WERI-Rb-1 (cell line): ENCODE results near the gene WSCD1.

Experiments used
- DNase-seq: peaks from one replicate; pipeline ENCODE4 v3.0.0-alpha.2; 2020
- H3K27ac ChIP-seq: fragments of 250-450 bp; sonication (Bioruptor Pico); 2 replicates; pipeline ENCODE4 v1.5.1; 2020; ENCODE audit warnings: mild to moderate bottlenecking, moderate library complexity
- H3K27me3 ChIP-seq: fragments of 250-450 bp; sonication (Bioruptor Pico); 2 replicates; pipeline ENCODE4 v1.5.1; 2021; ENCODE audit warnings: mild to moderate bottlenecking, low read depth, moderate library complexity; ENCODE audit not compliant: insufficient read depth, severe bottlenecking
- H3K36me3 ChIP-seq: fragments of 250-450 bp; sonication (Bioruptor Pico); 2 replicates; pipeline ENCODE4 v1.5.1; 2020; ENCODE audit warnings: mild to moderate bottlenecking, moderate library complexity
- H3K4me3 ChIP-seq: 2 replicates; pipeline ENCODE4 v1.5.1; 2011; ENCODE audit warnings: low read depth, mild to moderate bottlenecking, control low read depth, low read length
- H3K9me3 ChIP-seq: fragments of 250-450 bp; sonication (Bioruptor Pico); 2 replicates; pipeline ENCODE4 v1.5.1; 2021; ENCODE audit warnings: mild to moderate bottlenecking, moderate library complexity; ENCODE audit not compliant: severe bottlenecking
- TF ChIP-seq, protein P1 (sequence below): IDR thresholded peaks from 2 replicates; pipeline ENCODE4 v1.5.1; 2011; ENCODE audit warnings: low read depth, mild to moderate bottlenecking, control low read depth, inconsistent platforms, low read length

Gene WSCD1

DNA sequence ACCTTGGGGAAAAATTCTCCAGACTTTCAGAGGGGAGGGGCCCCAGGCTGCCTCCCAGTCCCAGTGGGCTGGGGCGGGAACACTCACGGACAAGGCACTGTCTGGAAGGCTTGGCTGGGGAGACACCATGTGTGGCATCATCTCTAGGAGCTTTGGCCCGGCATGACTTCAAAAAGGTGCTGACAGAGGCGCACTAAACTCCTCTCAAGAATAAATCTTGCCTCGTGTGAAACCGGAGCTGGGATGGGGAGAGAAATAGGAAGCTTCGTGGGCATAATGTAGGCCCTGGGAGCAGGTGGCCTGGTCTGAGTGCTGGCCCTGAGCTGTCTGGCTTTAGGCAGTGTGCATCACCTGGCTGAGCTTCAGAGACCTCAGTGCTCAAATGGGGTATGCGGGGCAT, 5.7 kb downstream of the WSCD1 start:
- no peak overlapping the region for H3K4me3 ChIP-seq
- H3K36me3 ChIP-seq, result peaks cover 75% of the 10 kb centered on the region
- H3K27me3 ChIP-seq, result no peaks in the 10 kb centered on the region
- TF ChIP-seq, protein P1, sequence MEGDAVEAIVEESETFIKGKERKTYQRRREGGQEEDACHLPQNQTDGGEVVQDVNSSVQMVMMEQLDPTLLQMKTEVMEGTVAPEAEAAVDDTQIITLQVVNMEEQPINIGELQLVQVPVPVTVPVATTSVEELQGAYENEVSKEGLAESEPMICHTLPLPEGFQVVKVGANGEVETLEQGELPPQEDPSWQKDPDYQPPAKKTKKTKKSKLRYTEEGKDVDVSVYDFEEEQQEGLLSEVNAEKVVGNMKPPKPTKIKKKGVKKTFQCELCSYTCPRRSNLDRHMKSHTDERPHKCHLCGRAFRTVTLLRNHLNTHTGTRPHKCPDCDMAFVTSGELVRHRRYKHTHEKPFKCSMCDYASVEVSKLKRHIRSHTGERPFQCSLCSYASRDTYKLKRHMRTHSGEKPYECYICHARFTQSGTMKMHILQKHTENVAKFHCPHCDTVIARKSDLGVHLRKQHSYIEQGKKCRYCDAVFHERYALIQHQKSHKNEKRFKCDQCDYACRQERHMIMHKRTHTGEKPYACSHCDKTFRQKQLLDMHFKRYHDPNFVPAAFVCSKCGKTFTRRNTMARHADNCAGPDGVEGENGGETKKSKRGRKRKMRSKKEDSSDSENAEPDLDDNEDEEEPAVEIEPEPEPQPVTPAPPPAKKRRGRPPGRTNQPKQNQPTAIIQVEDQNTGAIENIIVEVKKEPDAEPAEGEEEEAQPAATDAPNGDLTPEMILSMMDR, result no peak
- peak overlapping the region; percentile 90 for H3K27ac ChIP-seq
- H3K9me3 ChIP-seq, result no peaks in the 10 kb centered on the region
- peak; percentile 75 for DNase-seq

DNA sequence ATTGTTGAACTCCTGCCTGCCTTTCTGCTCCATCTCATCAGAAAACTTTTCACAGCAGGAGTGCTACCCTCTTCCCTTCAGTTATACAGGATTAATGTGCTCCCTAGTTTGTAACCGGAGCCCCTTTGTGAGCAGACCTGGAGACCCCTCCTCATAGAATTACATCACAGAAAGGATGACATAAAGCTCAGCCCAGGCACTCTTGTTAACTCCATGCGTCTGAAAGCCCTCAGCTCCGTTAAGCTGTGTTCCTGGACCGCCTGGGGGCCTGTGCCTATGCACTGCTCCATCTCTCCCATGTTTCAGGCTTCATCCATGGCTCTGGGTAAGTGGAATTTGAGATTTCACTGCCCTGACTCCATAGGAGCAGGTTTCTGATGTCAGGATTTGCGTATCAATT, 7.6 kb downstream of the WSCD1 start:
- Histone ChIP-seq H3K4me3 (no peak overlapping the region), H3K27me3 (no peaks in the 10 kb centered on the region), H3K36me3 (peaks cover 75% of the 10 kb centered on the region), H3K9me3 (no peaks in the 10 kb centered on the region), H3K27ac (peak overlapping the region; percentile 90)
- TF ChIP-seq, protein P1, result no peak
- peak; percentile 67 for DNase-seq

DNA sequence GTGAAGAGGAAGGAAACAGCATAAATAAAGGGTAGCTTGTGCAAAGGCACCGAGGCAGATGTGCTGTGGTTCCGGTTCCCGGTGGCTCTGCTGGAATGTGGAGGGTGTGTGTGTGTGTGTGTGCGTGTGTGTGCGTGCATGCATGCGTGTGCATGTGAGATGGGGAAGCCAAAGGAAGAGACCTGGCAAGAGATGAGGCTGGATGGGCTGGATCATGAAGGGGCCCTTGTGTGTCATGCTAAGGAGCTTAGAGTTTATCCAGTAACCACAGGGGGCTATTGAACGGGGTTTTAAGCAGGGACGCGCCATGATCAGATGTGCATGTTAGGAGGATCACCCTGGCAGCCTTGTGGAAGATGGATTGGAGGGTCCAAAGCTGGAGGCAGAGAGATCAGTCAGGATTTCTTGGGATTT, 8.3 kb downstream of the WSCD1 start:
- TF ChIP-seq, protein P1, result no peak
- peak; percentile 95 for DNase-seq
- no peak overlapping the region for H3K4me3 ChIP-seq
- H3K27me3 ChIP-seq, result no peaks in the 10 kb centered on the region
- H3K36me3 ChIP-seq, result peaks cover 75% of the 10 kb centered on the region
- H3K9me3 ChIP-seq, result no peaks in the 10 kb centered on the region
- peak overlapping the region; percentile 98 for H3K27ac ChIP-seq

DNA sequence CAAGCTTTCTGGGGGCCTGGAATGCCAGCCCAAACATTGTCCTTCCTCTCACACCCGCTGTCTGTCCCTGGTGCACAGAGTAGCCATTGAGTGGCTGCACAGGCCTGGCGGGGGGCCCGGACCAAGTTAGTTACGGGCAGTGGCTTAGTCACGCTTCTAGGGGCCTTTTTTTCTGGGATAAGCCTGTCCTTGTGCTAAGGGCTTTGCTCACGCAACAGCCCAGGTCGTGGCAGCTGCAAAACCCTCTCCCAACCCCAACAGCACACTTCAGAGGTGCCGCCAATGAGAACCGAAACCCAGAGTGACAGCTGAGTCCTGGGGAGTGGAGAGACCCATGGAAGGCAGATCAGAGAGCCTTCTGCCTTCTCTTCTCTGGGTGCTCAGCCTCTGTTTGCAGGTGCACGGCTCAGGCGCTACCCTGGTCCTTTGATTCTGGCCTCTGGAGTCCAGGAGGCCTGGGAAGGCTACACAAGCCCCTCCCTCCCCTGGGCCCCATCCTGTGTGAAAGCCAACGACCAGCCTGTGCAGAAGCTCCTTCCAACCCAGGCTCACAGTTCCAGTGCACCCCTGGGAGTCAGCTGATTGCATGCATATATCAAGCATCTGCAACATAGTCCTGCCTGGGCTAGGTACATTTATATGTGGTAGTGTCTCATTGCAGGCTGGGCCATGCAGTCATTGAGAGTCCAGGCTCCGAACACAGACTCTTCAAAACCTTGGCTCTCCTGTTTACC, 9.1 kb downstream of the WSCD1 start:
- peak; percentile 86 for DNase-seq
- Histone ChIP-seq H3K4me3 (peak overlapping the region; percentile 24), H3K36me3 (peaks cover 75% of the 10 kb centered on the region), H3K27ac (peak overlapping the region; percentile 98), H3K9me3 (no peaks in the 10 kb centered on the region), H3K27me3 (no peaks in the 10 kb centered on the region)
- TF ChIP-seq, protein P1, result no peak

DNA sequence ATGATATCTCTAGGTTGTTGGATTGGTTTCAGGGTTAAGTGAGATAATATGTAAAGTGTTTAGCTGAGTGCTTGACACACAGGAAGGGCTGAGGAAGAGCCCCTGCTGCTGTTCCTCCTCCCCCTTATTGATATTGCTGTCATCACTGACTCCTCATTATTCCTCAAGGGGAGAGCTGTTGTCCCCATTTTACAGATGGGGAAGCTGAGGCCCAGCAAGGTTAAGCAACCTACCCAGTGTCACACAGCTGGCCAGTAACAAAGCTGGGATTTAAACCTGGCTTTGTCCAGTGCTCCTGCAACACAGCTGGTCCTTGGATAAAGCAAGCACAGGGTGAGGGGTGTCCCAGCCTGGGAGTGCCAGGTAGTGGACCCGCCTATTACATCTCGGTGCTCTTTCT, 9.8 kb downstream of the WSCD1 start:
- TF ChIP-seq, protein P1, result no peak
- Histone ChIP-seq H3K36me3 (peaks cover 75% of the 10 kb centered on the region), H3K9me3 (no peaks in the 10 kb centered on the region), H3K27me3 (no peaks in the 10 kb centered on the region), H3K4me3 (no peak overlapping the region; the same call in 1 of the 2 replicates), H3K27ac (peak overlapping the region; percentile 98)
- no peak for DNase-seq
